ENCODE results near the gene CMTM1. TPM values are rescaled to one million over a fixed set of nuclear protein-coding genes. Genes with fewer than 3 reads are reported as not detected.

The CMTM1 gene
- polyA plus RNA-seq (ENCODE audit: insufficient read length in 12 of 12) = 10 to 100 TPM in 2 of 12 donors, 1 to 10 TPM in 9, not detected in 1; 4.2 to 21.7 (median 5.1) TPM
- long read RNA-seq, donor 1 = 0 reads
- long read RNA-seq, donor 2 = 0 reads
- long read RNA-seq, donor 3 = 0 reads
- long read RNA-seq, donor 4 = 0 reads
- long read RNA-seq, donor 5 = 0 reads
- long read RNA-seq, donor 6 = 0 reads
- long read RNA-seq, donor 7 = 0 reads
- long read RNA-seq, donor 8 = 0 reads
- long read RNA-seq, donor 9 = 0 reads
- long read RNA-seq, donor 10 = 0 reads
- long read RNA-seq, donor 11 = 0 reads

- DNase-seq = no peak
Measured at GRCh38 chr16:66566051-66566901, at the start of gene CMTM1. Gene CMTM1 (plus strand): TSS chr16:66566439. CDS start chr16:66566514, 75 bp downstream.

GRCh38 chr16:66516509-66516807, 49.8 kb upstream of the CMTM1 start:
- DNase-seq = no peak

GRCh38 chr16:66516808-66517585, 49.2 kb upstream of the CMTM1 start:
- peak; percentile 94 for DNase-seq

GRCh38 chr16:66517586-66518263, 48.5 kb upstream of the CMTM1 start:
- no peak for DNase-seq

- no peak for DNase-seq
Measured at GRCh38 chr16:66519482-66520373, 46.5 kb upstream of the CMTM1 start.

GRCh38 chr16:66520406-66521170, 45.7 kb upstream of the CMTM1 start:
- DNase-seq = no peak

GRCh38 chr16:66521252-66521713, 45.0 kb upstream of the CMTM1 start:
- no peak for DNase-seq

GRCh38 chr16:66521951-66522771, 44.1 kb upstream of the CMTM1 start:
- no peak for DNase-seq

GRCh38 chr16:66522816-66523590, 43.2 kb upstream of the CMTM1 start:
- no peak for DNase-seq

- DNase-seq = no peak
Measured at GRCh38 chr16:66523861-66524354, 42.3 kb upstream of the CMTM1 start.

GRCh38 chr16:66524601-66525164, 41.6 kb upstream of the CMTM1 start:
- no peak for DNase-seq

GRCh38 chr16:66525396-66526180, 40.7 kb upstream of the CMTM1 start:
- no peak for DNase-seq

GRCh38 chr16:66528294-66528693, 37.9 kb upstream of the CMTM1 start:
- DNase-seq = no peak

GRCh38 chr16:66529475-66529874, 36.8 kb upstream of the CMTM1 start:
- DNase-seq = no peak

- no peak for DNase-seq
Measured at GRCh38 chr16:66534376-66534799, 31.9 kb upstream of the CMTM1 start.

GRCh38 chr16:66536525-66536924, 29.7 kb upstream of the CMTM1 start:
- DNase-seq = no peak

GRCh38 chr16:66537236-66537635, 29.0 kb upstream of the CMTM1 start:
- DNase-seq = no peak

Data from muscle of arm (tissue), 14 donors.